ES-I3 (cell line): Measurements from ENCODE around the gene SRSF5.

ENCODE experiments used
- H3K36me3 ChIP-seq: 2 replicates; pipeline ENCODE4 v1.6.1; 2013; ENCODE audit warnings: mild to moderate bottlenecking, low read length, control low read depth, moderate library complexity; ENCODE audit not compliant: insufficient read depth
- H3K4me1 ChIP-seq: 2 replicates; pipeline ENCODE4 v1.6.1; 2013; ENCODE audit warnings: mild to moderate bottlenecking, control low read depth, low read length; ENCODE audit not compliant: insufficient read depth
- H3K9ac ChIP-seq: 2 replicates; pipeline ENCODE4 v1.6.1; 2013; ENCODE audit warnings: low read depth, mild to moderate bottlenecking, low read length, moderate library complexity
- H3K9me3 ChIP-seq: 2 replicates; pipeline ENCODE4 v1.6.1; 2013; ENCODE audit warnings: mild to moderate bottlenecking, low read length, moderate library complexity; ENCODE audit not compliant: control insufficient read depth, insufficient read depth

Gene SRSF5

GRCh38 chr14:69780092-69780491 lies 13.2 kb downstream of the SRSF5 start:
- no peaks in the 10 kb centered on the region for H3K4me1 ChIP-seq
- peaks cover 15% of the 10 kb centered on the region for H3K36me3 ChIP-seq
- no peaks in the 10 kb centered on the region for H3K9me3 ChIP-seq
- H3K9ac ChIP-seq: no peak overlapping the region

GRCh38 chr14:69780952-69781351 lies 14.0 kb downstream of the SRSF5 start:
- Histone ChIP-seq H3K36me3 (peaks cover 15% of the 10 kb centered on the region), H3K9me3 (no peaks in the 10 kb centered on the region), H3K9ac (no peak overlapping the region), H3K4me1 (no peaks in the 10 kb centered on the region)

DNA sequence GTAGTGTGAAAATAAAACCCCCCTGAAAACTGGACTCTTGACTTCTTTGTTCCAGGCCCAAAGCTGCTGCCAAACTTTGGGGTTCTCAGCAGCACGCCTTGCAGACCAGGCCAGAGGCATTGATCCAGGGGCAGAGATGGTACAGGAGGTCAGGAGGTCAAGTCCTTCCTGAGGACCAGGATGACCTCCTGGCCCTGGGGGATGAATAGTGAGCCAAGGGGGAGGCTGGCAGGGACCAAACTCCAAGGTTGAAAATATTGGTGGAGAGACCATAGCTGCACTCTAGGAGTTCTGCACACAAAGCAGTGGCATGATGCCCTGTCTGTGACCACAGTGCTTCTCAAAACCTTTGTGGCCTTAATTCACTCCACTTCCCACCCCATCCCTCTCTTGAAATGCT lies 18.0 kb downstream of the SRSF5 start:
- H3K4me1 ChIP-seq: no peaks in the 10 kb centered on the region
- no peaks in the 10 kb centered on the region for H3K9me3 ChIP-seq
- no peak overlapping the region for H3K9ac ChIP-seq
- no peaks in the 10 kb centered on the region; the same call in 1 of the 2 replicates for H3K36me3 ChIP-seq

DNA sequence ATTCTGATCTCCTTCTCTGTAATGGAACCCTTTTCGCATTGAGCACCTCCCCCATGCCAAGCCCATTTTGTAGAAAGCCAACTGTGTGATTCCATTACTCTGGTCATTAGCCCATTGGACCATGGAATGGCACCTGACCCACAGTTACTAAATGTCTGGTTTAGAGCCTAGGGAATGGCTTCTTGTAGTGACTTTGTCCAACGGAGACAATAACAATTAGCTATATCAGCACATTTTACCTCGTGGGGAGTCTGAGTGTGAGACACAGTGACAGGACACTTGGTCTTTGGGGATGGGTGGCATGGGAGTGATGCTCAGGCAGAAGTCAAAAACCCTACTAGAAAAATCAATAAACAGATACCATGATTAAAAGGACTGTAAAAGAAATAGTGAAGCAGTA lies 19.7 kb downstream of the SRSF5 start:
- Histone ChIP-seq H3K9me3 (no peaks in the 10 kb centered on the region), H3K36me3 (no peaks in the 10 kb centered on the region; the same call in 1 of the 2 replicates), H3K9ac (no peak overlapping the region), H3K4me1 (no peaks in the 10 kb centered on the region)

GRCh38 chr14:69789118-69789640 lies 22.2 kb downstream of the SRSF5 start:
- H3K9me3 ChIP-seq: no peaks in the 10 kb centered on the region
- no peak overlapping the region for H3K9ac ChIP-seq
- no peaks in the 10 kb centered on the region for H3K36me3 ChIP-seq

GRCh38 chr14:69792887-69793421 lies 26.0 kb downstream of the SRSF5 start:
- Histone ChIP-seq H3K9ac (no peak overlapping the region), H3K4me1 (no peaks in the 10 kb centered on the region; the same call in 1 of the 2 replicates), H3K9me3 (no peaks in the 10 kb centered on the region), H3K36me3 (no peaks in the 10 kb centered on the region)

More at GRCh38 chr14:69789118-69789640, 22.2 kb downstream of the SRSF5 start:
- H3K4me1 ChIP-seq: no peaks in the 10 kb centered on the region

- Histone ChIP-seq H3K9me3 (no peaks in the 10 kb centered on the region), H3K4me1 (no peaks in the 10 kb centered on the region; the same call in 1 of the 2 replicates), H3K36me3 (no peaks in the 10 kb centered on the region), H3K9ac (no peak overlapping the region)
Measured at GRCh38 chr14:69794791-69795190, 27.8 kb downstream of the SRSF5 start.

- Histone ChIP-seq H3K4me1 (no peaks in the 10 kb centered on the region; the same call in 1 of the 2 replicates), H3K36me3 (no peaks in the 10 kb centered on the region), H3K9ac (no peak overlapping the region), H3K9me3 (no peaks in the 10 kb centered on the region)
Measured at GRCh38 chr14:69795691-69796090, 28.7 kb downstream of the SRSF5 start.

DNA sequence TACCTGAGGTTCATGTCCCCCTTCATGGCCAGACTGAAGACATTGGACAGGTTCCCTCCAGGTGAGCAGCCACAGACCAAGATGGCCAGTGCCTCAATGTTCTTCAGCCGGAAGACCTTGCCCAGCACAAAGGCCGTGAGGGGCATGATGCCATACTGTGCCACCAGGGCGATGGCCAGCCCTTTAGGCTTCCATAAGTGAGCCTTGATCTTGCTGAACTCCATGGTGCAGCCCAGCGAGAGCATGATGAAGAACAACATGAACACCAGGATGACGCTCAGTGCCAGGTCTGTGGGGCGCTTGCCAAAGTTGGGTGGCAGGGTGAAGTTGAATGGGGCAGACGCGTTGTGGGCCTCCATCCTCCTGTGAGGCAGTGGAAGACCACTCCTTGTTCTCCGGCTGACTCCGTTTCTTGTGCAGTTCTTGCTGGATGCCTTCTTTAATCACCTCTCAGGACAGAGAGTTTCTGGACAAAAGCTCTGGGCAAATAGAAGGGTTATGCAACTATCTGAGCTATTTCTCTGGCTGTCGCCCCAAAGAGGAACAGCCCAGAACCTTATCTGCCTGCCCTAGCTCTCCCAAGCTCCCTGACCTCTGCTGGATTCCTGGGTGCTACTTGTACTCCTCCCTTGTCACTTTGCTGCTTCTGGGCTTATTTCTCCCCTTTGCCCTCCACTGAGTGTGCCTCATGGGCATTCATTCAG lies 30.0 kb downstream of the SRSF5 start, which contains the start of gene SLC10A1:
SLC10A1 (minus strand) TSS at position 445 of the 704 bp plus-strand sequence; CDS start at position 359, 86 bp downstream.
- Histone ChIP-seq H3K9ac (no peak within 1 kb of the TSS), H3K9me3 (no peaks in the 10 kb centered on the region), H3K36me3 (no peaks in the 10 kb centered on the region), H3K4me1 (no peaks in the 10 kb centered on the region; the same call in 1 of the 2 replicates)

DNA sequence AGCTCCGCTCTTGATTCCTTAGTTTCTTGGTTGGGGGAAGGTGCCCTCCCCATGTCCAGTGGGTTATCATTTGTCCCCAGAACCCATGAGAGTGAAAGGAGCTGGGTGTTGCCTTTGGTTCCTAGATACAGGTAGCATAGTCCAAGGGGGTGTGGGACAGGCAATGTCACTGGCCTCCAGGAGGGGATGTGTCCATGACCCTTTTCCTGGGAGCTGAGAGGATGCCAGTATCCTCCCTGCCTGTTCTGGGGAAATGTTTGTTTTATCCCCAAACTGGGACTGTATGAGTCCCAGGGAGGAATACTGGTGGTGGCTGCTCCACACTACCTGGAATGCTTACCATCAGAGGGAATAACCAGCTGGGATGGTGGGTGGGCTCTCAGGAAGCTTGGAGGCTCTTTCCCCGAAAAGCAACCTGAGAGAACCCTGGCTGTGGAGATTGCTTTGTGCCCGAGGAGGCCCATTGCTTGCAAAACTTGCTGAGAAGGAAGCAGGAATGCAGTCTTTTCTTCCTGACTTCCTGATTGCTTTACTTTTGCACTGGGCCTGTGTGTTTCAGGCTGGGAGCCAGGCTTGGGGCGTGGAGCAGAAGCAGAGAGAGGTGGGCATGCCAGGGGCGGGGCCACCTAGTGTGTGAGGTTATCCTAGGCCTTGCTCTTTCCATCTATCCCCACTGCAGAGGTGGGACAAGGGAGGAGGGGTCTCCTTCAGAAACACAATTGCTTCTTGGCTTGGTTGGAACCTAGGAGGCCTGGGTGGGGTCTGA lies 30.8 kb downstream of the SRSF5 start:
- H3K4me1 ChIP-seq: no peaks in the 10 kb centered on the region; the same call in 1 of the 2 replicates

DNA sequence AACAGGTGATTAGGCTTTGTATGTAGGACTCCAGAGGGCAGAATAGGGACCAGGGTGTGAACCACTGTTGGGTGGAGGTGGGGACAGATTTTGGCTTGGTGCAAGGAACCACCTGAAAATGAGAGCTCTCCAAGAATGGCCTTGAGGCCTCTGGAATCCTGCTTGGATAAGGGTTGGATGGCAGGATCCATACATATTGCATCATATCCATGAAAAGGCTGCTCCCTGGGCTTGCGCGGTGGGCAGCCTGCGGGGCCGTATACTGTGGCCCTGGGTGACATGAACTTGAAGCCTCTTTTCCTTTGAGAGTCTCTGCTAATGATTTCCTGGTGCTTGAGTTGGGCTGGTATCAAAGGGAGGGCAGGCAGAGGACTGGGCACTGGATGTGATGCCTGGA lies 31.4 kb downstream of the SRSF5 start:
- Histone ChIP-seq H3K9me3 (no peaks in the 10 kb centered on the region), H3K9ac (no peak overlapping the region), H3K4me1 (no peaks in the 10 kb centered on the region; the same call in 1 of the 2 replicates), H3K36me3 (no peaks in the 10 kb centered on the region)

More for the DNA sequence above, 30.8 kb downstream of the SRSF5 start:
- Histone ChIP-seq H3K36me3 (no peaks in the 10 kb centered on the region), H3K9ac (no peak overlapping the region), H3K9me3 (no peaks in the 10 kb centered on the region)

GRCh38 chr14:69803753-69804152 lies 36.8 kb downstream of the SRSF5 start:
- no peaks in the 10 kb centered on the region for H3K4me1 ChIP-seq
- no peaks in the 10 kb centered on the region for H3K9me3 ChIP-seq
- no peak overlapping the region for H3K9ac ChIP-seq
- H3K36me3 ChIP-seq: no peaks in the 10 kb centered on the region

DNA sequence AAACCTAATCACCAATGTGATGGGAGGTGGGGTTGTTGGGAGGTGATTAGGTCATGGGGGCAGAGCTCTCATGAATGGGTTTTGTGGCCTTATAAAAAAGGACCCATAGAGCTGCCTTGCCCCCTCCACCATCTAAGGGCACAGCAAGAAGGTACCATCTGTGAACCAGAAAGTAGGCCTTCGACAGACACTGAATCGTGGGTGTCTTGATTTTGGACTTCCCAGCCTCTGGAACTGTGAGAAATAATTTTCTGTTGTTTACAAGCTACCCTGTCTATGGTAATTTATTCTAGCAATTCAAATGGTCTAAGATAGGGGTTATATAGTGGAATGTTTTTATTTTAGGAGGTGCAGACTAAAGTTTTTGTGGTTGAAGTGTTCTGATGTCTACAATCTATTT lies 38.0 kb downstream of the SRSF5 start:
- H3K9ac ChIP-seq: no peak overlapping the region
- H3K4me1 ChIP-seq: no peaks in the 10 kb centered on the region
- H3K36me3 ChIP-seq: no peaks in the 10 kb centered on the region
- H3K9me3 ChIP-seq: no peaks in the 10 kb centered on the region

- H3K36me3 ChIP-seq: no peaks in the 10 kb centered on the region
- no peak overlapping the region for H3K9ac ChIP-seq
- no peaks in the 10 kb centered on the region for H3K4me1 ChIP-seq
- H3K9me3 ChIP-seq: no peaks in the 10 kb centered on the region
Measured at GRCh38 chr14:69807192-69807591, 40.2 kb downstream of the SRSF5 start.
